SU-DHL-6 (cell line): ENCODE results near the gene TCF4.
"Not testable (repeated sequence)": the region's sequence is repeated elsewhere in the genome, so short reads cannot be mapped to it uniquely, and the experiment has no call there.

ENCODE experiments used
- H2AFZ ChIP-seq: fragments of 200-600 bp; sonication (generic); 2 replicates; pipeline ENCODE4 v1.6.1; 2014; ENCODE audit warnings: low read depth, mild to moderate bottlenecking, moderate library complexity, mixed read lengths, antibody characterized with exemption, low read length; ENCODE audit not compliant: severe bottlenecking
- H3F3A ChIP-seq: fragments of 200-600 bp; shearing (Covaris generic); 2 replicates; pipeline ENCODE4 v1.6.0; 2016; ENCODE audit warnings: antibody characterized with exemption, mild to moderate bottlenecking; ENCODE audit not compliant: insufficient read depth
- H3K27ac ChIP-seq: fragments of 200-600 bp; sonication (generic); 2 replicates; pipeline ENCODE4 v1.5.1; 2016; ENCODE audit warnings: low read depth, mild to moderate bottlenecking, low read length, moderate library complexity, mixed read lengths
- H3K27me3 ChIP-seq: fragments of 200-600 bp; sonication (generic), shearing (Covaris generic); 2 replicates; pipeline ENCODE4 v1.6.0; 2014; ENCODE audit warnings: mild to moderate bottlenecking, low read length
- H3K36me3 ChIP-seq: fragments of 200-600 bp; sonication (generic); 2 replicates; pipeline ENCODE4 v1.6.1; 2014; ENCODE audit warnings: mild to moderate bottlenecking, low read length, mixed read lengths
- H3K4me2 ChIP-seq: fragments of 300-600, 200-600 bp; shearing (Covaris generic), sonication (generic); 2 replicates; pipeline ENCODE4 v1.6.0; 2014; ENCODE audit warnings: low read length, low read depth, mild to moderate bottlenecking; ENCODE audit not compliant: poor library complexity, severe bottlenecking
- H3K4me3 ChIP-seq: fragments of 200-600 bp; sonication (generic); 2 replicates; pipeline ENCODE4 v1.5.1; 2014; ENCODE audit warnings: antibody characterized with exemption, low read length, mild to moderate bottlenecking, mixed read lengths; ENCODE audit not compliant: insufficient read depth, poor library complexity, severe bottlenecking
- H3K79me2 ChIP-seq: fragments of 200-600 bp; sonication (generic); 2 replicates; pipeline ENCODE4 v1.6.1; 2014; ENCODE audit warnings: mild to moderate bottlenecking, low read length, moderate library complexity; ENCODE audit not compliant: insufficient read depth
- H3K9ac ChIP-seq: fragments of 200-600 bp; sonication (generic); 2 replicates; pipeline ENCODE4 v1.7.0; 2014; ENCODE audit warnings: mild to moderate bottlenecking, low read length
- H3K9me2 ChIP-seq: fragments of 200-600 bp; sonication (generic); replicated peaks from 2 replicates; pipeline ENCODE4 v1.6.1; 2014; ENCODE audit warnings: low read length; ENCODE audit not compliant: insufficient read depth
- H3K9me3 ChIP-seq: fragments of 200-600 bp; sonication (generic); 2 replicates; pipeline ENCODE4 v1.6.1; 2014; ENCODE audit warnings: low read length, mixed read lengths; ENCODE audit not compliant: insufficient read depth
- H4K20me1 ChIP-seq: fragments of 200-600 bp; sonication (generic); 2 replicates; pipeline ENCODE4 v1.6.1; 2014; ENCODE audit warnings: low read depth, mild to moderate bottlenecking, antibody characterized with exemption, low read length, moderate library complexity, mixed read lengths
- EZH2phosphoT487 ChIP-seq: fragments of 200-600 bp; sonication (generic), shearing (Covaris generic); conservative IDR thresholded peaks from 2 replicates; pipeline ENCODE4 v1.6.1; 2018; ENCODE audit warnings: mild to moderate bottlenecking, antibody characterized with exemption, low read length, moderate library complexity, mixed read lengths
- TF ChIP-seq, protein P1 (sequence below): fragments of 200-600 bp; sonication (generic); IDR thresholded peaks from one replicate; pipeline ENCODE4 v1.5.1; 2017; ENCODE audit warnings: antibody characterized with exemption, mild to moderate bottlenecking, low read length, moderate library complexity; ENCODE audit not compliant: insufficient read depth, poor library complexity, severe bottlenecking

The TCF4 gene

DNA sequence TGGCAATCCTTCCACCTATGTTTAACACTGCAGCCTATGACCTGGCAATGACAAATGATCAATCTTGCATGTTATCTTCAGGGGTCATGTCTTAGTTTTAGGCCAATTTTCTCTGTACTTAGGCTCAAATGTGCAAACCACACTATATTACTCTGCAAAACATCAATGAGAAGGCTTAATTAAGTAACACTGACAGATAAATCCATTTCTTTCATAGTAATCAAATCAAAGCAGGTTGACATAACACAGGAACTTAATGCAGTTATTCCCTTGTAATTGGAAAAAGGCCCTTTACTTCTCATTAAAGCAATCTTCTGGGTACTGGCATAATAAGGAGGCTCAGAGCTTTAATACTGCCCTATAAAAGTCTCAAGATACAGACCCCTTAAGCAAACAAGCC lies 114.4 kb downstream of the TCF4 start:
- Histone ChIP-seq H3K4me2 (no peak overlapping the region), H3K79me2 (no peaks in the 10 kb centered on the region)

DNA sequence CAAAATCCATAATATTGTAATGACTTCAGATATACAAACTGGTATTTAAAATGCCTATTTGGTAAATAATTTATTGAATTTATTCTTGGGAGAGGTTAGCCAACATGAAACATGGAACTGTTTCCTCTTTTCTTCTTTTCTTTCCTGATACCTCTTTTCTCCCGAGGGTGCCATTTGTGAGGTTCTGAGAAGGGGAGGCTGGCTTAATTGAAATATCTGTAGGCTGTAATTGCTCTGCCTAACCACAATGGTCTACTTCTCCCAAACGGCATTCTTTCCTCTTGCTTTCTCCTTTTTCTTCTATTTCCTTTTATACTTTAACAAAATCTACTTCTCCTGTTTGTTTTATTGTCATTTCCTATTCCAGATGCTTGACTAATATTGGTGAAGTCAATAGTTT lies 114.9 kb downstream of the TCF4 start:
- no peaks in the 10 kb centered on the region for H3F3A ChIP-seq
- no peaks in the 10 kb centered on the region for H4K20me1 ChIP-seq
- no peaks in the 10 kb centered on the region for H3K9me3 ChIP-seq
- H3K36me3 ChIP-seq: no peaks in the 10 kb centered on the region
- no peak overlapping the region for H3K4me3 ChIP-seq
- no peak overlapping the region for H3K27ac ChIP-seq
- H3K9me2 ChIP-seq: no peaks in the 10 kb centered on the region
- no peaks in the 10 kb centered on the region for H3K79me2 ChIP-seq
- H3K4me2 ChIP-seq: no peak overlapping the region
- no peak overlapping the region for H2AFZ ChIP-seq
- no peak overlapping the region for H3K9ac ChIP-seq
- H3K27me3 ChIP-seq: 0 out of 2 replicates have a peak, but pooled peaks cover 3% of the 10 kb centered on the region
- TF ChIP-seq, protein P1, sequence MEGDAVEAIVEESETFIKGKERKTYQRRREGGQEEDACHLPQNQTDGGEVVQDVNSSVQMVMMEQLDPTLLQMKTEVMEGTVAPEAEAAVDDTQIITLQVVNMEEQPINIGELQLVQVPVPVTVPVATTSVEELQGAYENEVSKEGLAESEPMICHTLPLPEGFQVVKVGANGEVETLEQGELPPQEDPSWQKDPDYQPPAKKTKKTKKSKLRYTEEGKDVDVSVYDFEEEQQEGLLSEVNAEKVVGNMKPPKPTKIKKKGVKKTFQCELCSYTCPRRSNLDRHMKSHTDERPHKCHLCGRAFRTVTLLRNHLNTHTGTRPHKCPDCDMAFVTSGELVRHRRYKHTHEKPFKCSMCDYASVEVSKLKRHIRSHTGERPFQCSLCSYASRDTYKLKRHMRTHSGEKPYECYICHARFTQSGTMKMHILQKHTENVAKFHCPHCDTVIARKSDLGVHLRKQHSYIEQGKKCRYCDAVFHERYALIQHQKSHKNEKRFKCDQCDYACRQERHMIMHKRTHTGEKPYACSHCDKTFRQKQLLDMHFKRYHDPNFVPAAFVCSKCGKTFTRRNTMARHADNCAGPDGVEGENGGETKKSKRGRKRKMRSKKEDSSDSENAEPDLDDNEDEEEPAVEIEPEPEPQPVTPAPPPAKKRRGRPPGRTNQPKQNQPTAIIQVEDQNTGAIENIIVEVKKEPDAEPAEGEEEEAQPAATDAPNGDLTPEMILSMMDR: no peak
- TF ChIP-seq EZH2phosphoT487: no peak

More for the DNA sequence above, 114.4 kb downstream of the TCF4 start:
- TF ChIP-seq, protein P1: no peak
- no peak for TF ChIP-seq EZH2phosphoT487
- Histone ChIP-seq H3K27ac (no peak overlapping the region), H3K27me3 (0 out of 2 replicates have a peak, but pooled peaks cover 3% of the 10 kb centered on the region), H2AFZ (no peak overlapping the region), H3K9me2 (no peaks in the 10 kb centered on the region), H3K9ac (no peak overlapping the region), H4K20me1 (no peaks in the 10 kb centered on the region), H3K9me3 (no peaks in the 10 kb centered on the region), H3K36me3 (no peaks in the 10 kb centered on the region), H3F3A (no peaks in the 10 kb centered on the region), H3K4me3 (no peak overlapping the region)

DNA sequence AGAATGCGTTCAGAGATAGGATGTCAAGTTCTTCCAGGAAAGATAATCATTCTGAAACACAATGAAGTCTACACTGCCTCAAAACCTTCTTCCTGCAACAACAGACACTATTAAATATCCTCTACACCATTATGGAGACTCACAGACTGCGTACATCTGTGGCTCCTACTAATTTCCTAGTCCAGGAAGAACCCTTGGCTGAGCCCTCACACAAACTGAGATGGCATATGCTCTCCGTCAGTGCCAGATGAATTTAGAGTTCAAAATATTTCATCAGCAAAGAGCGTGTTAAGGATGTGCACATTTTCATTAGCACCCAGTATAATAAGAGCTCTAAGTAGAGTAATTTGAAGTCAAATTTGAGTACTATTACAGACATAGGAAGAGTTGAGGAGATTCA lies 117.2 kb downstream of the TCF4 start:
- Histone ChIP-seq H3K9me2 (no peaks in the 10 kb centered on the region), H3K9me3 (no peaks in the 10 kb centered on the region), H3K79me2 (no peaks in the 10 kb centered on the region), H3K27ac (no peak overlapping the region), H3K4me3 (no peak overlapping the region), H3K9ac (no peak overlapping the region), H3K36me3 (no peaks in the 10 kb centered on the region), H4K20me1 (no peaks in the 10 kb centered on the region), H2AFZ (no peak overlapping the region), H3K27me3 (0 out of 2 replicates have a peak, but pooled peaks cover 3% of the 10 kb centered on the region), H3K4me2 (no peak overlapping the region), H3F3A (no peaks in the 10 kb centered on the region)
- TF ChIP-seq, protein P1: no peak
- TF ChIP-seq EZH2phosphoT487: no peak

DNA sequence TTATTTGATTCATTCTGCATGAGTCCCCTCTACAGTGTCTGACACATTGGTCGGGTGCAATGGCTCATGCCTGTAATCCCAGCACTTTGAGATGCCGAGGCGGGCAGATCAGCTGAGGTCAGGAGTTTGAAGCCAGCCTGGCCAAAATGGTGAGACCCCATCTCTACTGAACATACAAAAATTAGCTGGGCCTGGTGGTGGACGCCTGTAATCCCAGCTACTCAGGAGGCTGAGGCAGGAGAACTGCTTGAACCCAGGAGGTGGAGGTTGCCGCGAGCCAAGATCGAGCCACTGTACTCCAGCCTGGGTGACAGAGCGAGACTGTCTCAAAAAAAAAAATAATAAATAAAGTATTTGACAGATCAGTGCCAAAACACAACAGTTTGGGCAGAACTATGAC lies 118.9 kb downstream of the TCF4 start:
- H3K9me2 ChIP-seq, H3K79me2 ChIP-seq, H3F3A ChIP-seq, H3K36me3 ChIP-seq, H3K4me2 ChIP-seq, H3K4me3 ChIP-seq, H3K27me3 ChIP-seq, H4K20me1 ChIP-seq, H3K9ac ChIP-seq, H3K27ac ChIP-seq, H2AFZ ChIP-seq, H3K9me3 ChIP-seq: not testable (repeated sequence)
